Measurements from ENCODE around the gene IQCC.
"Not testable (repeated sequence)": the region's sequence is repeated elsewhere in the genome, so short reads cannot be mapped to it uniquely, and the experiment has no call there.

Gene IQCC

GRCh38 chr1:32205401-32206370, at the start of gene IQCC:
Gene IQCC, plus strand, starts transcription at chr1:32205671. Its CDS starts 11 bp downstream, at chr1:32205682.
- DNase-seq (ENCODE audit: low read depth in 2 of 2), result peak; percentile 60 to 68

GRCh38 chr1:32159189-32159588, 46.3 kb upstream of the IQCC start:
- DNase-seq (ENCODE audit: low read depth in 2 of 2), result no peak

DNA sequence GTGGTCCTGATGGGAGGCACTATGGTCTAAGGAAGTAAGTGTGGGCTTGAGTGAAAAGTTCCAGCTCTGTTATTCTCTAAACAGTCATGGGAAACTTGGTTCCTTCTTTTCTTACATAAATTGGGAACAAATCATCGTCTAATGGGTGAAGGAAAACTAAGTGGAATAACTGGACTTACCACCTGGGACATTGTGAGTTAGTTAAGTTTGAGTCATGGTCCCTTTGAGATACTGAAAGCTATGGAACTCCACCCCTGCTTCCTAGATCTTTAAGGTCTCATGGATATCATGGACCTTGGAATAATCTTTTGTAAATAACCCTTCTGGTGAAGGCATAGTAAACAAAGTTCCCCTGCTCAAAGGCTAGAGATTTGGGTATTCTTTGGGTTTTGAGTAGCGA, 42.1 kb upstream of the IQCC start:
- DNase-seq (ENCODE audit: low read depth in 2 of 2), result no peak

- not testable (repeated sequence) for DNase-seq (ENCODE audit: low read depth in 2 of 2)
Measured at GRCh38 chr1:32165633-32166032, 39.8 kb upstream of the IQCC start.

DNA sequence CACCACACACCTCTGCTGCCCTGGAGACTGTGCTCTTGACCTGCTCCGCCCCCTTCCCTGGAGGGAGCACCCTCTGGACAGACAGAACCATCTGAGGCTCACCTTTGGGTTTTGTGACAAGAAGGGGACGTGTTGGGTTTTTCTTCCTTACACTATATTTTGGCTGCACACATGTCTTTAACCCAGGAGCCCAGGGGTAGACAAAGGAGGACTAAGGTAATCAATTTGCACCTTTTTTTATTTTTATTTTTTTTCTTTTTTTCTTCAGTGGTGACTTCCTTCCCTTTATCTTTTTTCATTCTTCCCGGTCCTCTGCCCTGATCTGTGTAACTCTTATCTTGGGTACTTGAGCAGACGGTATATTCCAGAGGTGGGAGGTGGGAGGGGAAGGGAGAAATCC, 34.5 kb upstream of the IQCC start:
- DNase-seq (ENCODE audit: low read depth in 2 of 2), result no peak

DNA sequence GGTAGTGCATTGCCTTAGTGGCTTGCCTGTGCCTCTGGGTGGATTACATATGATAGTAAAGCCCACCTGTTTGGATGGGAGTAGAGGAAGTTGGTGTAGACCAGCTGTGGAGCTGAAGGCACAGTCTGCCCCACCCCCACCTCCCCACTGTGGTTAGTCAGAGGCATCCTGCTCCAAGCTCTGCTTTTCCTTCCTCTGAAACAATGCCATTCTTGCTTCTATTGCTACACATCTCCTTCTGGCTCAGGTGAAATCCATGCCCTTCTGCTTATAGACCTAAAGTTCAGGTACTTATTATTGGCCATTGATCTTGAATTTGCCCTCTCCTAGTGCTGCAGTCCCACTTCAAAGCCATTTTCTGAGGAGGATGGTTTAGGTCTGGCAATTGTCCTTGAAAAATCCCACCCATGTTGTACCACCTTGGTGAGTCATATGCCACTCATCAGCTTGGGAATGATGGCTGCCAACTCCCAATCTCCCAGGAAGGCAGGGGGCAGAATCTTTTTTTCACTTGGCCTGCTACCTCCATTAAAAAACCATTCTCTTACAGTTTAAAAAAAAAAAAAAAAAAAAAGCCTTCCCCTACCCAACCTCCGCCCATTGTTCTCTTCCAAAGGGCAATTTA, 32.7 kb upstream of the IQCC start:
- no peak for DNase-seq (ENCODE audit: low read depth in 2 of 2)

GRCh38 chr1:32178380-32179192, 26.9 kb upstream of the IQCC start:
- no peak for DNase-seq (ENCODE audit: low read depth in 2 of 2)

GRCh38 chr1:32179193-32179442, 26.4 kb upstream of the IQCC start:
- DNase-seq (ENCODE audit: low read depth in 2 of 2), result no peak

GRCh38 chr1:32179443-32180185, 25.9 kb upstream of the IQCC start, which contains the start of gene TXLNA:
Gene TXLNA, plus strand, starts transcription at chr1:32179675. Its CDS starts 671 bp downstream, at chr1:32180346.
- DNase-seq (ENCODE audit: low read depth in 2 of 2), result peak; percentile 72 to 74

DNA sequence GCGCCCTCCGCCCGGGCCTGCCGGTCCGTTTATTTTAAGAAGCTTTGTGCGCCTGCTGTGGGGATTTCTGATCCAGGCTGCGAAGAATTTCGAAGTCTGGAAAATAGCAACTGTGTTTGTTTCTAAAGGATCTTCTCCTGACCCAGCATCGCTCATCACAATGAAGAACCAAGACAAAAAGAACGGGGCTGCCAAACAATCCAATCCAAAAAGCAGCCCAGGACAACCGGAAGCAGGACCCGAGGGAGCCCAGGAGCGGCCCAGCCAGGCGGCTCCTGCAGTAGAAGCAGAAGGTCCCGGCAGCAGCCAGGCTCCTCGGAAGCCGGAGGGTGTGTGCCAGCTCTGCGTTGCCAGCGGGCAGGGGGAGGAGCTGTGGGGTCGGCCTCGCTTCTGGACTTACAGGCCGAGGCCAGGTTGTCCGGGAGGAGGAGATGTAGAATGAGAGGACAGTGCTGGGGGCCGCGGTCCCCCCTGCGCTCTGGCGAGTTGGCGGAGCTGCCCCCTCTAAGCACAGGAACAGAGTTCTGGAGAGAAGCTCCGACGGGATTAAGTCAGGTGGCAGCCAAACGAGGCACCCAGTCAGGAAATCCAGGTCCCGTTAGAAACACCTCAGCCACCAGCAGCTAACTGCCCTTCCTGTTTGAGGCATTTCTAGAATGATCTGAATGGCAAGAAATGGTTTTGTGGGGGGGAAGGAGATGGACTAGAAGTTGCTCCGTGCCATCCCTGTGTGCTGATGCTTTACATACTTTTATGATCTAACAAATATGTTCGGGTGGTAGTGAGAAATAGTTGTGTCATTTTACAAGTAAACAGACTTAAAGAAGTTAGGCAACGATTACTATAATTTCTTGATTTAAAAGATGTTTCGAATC, 25.0 kb upstream of the IQCC start:
- DNase-seq (ENCODE audit: low read depth in 2 of 2), result no peak

DNA sequence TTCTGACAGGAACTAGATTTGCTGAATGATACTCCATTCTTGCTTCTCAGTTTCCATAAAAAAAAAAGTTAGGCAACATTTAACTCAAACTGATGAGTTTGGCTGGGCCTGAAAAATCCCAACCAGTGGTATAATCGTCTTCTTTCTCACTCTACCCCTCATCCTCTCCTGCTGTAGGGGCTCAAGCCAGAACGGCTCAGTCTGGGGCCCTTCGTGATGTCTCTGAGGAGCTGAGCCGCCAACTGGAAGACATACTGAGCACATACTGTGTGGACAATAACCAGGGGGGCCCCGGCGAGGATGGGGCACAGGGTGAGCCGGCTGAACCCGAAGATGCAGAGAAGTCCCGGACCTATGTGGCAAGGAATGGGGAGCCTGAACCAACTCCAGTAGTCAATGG, 24.4 kb upstream of the IQCC start:
- no peak for DNase-seq (ENCODE audit: low read depth in 2 of 2)

GRCh38 chr1:32181563-32181962, 23.9 kb upstream of the IQCC start:
- DNase-seq (ENCODE audit: low read depth in 2 of 2), result no peak

DNA sequence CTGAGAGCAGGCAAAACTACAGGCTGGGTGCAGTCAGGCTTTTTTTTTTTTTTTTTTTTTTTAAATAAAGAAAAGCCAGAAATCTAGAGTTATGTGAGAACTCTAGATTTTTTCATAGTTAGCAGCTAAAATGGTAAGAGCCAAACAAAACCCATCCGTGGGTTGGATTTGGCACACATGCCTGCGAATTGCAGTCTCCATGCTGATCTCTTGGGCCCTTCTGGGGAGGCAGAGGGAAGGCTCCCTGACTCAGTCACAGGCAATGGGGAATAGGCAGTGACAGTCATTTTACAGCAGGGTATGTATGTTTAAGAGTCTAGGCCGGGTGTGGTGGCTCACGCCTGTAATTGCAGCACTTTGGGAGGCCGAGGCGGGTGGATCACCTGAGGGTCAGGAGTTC, 23.4 kb upstream of the IQCC start:
- DNase-seq (ENCODE audit: low read depth in 2 of 2), result no peak

DNA sequence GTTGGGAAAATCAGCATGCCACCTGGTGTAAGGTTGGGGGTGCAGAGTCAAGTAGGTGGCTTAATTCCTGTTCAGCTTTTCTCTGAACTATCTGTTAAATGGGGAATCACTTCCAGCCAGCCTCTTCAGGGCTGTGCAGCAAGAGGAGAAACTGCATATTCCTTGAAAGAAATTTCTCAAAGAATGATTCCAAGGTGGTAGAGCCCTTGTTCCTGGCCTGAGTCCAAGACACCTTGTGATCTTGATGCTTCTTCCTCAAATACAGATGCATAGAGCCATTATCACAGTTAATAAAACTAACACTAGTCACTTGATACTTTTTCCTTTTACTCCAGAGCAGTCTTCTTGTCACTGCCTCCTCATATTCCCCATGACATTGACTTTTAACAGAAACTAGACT, 20.8 kb upstream of the IQCC start:
- DNase-seq (ENCODE audit: low read depth in 2 of 2), result no peak

- no peak for DNase-seq (ENCODE audit: low read depth in 2 of 2)
Measured at GRCh38 chr1:32186077-32186476, 19.4 kb upstream of the IQCC start.

DNA sequence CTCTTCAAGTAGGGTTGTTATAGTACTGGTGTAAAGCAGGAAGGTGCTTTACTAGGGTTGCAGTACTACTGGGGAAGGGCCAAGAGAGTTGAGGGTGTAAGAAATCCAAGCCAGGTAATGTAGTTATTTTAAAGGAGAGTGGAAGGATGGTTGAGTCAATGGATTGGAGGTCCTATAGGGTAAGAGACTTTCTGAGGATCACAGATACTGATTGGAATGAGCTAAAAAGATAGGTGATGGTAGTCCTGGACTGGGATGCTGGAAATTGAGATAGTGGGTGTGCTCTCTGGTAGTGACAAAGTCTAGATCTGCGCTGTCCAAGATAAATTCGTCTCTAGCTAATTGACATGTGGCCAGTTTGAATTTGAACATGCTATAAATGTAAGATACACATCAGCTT, 19.0 kb upstream of the IQCC start:
- DNase-seq (ENCODE audit: low read depth in 2 of 2), result no peak

- DNase-seq (ENCODE audit: low read depth in 2 of 2), result no peak
Measured at GRCh38 chr1:32187850-32188249, 17.6 kb upstream of the IQCC start.

DNA sequence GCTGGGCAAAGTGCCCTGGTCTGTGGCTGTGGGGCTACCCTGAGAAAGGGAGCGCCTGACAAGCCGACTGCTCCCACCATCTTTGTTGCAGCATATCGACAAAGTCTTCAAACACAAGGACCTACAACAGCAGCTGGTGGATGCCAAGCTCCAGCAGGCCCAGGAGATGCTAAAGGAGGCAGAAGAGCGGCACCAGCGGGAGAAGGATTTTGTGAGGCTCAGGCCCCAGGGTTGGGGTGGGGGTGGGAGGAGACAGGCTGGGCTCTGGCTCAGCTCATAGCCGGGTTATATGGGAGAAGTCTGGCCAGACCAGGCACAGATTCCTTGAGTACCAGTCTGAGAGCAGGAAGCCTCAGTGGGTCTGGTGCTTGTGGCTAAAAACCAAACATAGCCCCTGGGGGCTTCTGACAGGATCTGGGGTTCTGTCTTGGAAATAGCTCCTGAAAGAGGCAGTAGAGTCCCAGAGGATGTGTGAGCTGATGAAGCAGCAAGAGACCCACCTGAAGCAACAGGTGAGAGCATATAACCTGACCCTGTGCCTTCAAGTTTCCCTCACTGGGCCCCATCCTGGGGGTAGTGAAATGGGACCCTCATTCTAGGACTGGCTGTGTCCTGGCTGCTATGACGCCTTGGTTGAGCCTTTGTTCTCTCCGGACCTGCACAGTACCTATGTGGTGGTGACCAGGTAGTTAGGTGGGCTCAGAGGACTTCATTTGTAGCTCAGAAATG, 13.1 kb upstream of the IQCC start:
- no peak for DNase-seq (ENCODE audit: low read depth in 2 of 2)

DNA sequence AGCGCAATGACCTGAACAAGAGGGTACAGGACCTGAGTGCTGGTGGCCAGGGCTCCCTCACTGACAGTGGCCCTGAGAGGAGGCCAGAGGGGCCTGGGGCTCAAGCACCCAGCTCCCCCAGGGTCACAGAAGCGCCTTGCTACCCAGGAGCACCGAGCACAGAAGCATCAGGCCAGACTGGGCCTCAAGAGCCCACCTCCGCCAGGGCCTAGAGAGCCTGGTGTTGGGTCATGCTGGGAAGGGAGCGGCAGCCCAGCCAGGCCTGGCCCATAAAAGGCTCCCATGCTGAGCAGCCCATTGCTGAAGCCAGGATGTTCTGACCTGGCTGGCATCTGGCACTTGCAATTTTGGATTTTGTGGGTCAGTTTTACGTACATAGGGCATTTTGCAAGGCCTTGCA, 10.5 kb upstream of the IQCC start:
- DNase-seq (ENCODE audit: low read depth in 2 of 2), result no peak

DNA sequence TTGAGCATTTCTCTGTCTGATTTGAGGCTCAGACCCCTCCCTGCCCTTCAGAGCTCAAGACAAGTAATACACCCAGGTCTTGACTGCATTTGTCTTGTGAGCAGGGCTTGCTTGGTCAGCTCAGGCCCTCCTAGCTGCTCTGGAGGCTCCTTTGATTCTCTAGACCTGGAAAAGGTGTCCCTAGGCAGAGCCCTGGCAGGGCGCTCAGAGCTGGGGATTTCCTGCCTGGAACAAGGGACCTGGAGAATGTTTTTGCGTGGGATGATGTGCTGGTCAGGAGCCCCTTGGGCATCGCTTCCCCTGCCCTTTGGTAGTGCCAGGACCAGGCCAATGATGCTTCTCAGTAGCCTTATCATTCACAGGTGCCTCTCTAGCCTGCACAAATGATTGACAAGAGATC, 9.9 kb upstream of the IQCC start:
- no peak for DNase-seq (ENCODE audit: low read depth in 2 of 2)

All from stimulated activated CD4-positive, alpha-beta T cell treated with anti-CD3 and anti-CD28 coated beads, Interleukin-1b, Interleukin-23, amount 100 ng/mL, for 1 hour (primary cell).